HG03103 (cell line): ENCODE measurements around the gene CFAP206.

Experiments used
- ATAC-seq: cut with Tn5 transposase; IDR thresholded peaks from one replicate; pipeline ENCODE4 v1.9.1; 2021; ENCODE audit warnings: low read depth; ENCODE audit not compliant: unreplicated experiment

The CFAP206 gene

GRCh38 chr6:87407901-87408720 is at the start of gene CFAP206:
Gene CFAP206, plus strand, starts transcription at chr6:87407972. Its CDS starts 1,868 bp downstream, at chr6:87409840.
- ATAC-seq = peak; percentile 78

- no peak for ATAC-seq
Observed at GRCh38 chr6:87364602-87365252, 43.0 kb upstream of the CFAP206 start.

- no peak for ATAC-seq
Observed at GRCh38 chr6:87366072-87366827, 41.5 kb upstream of the CFAP206 start.

GRCh38 chr6:87366899-87367298 is 40.9 kb upstream of the CFAP206 start:
- ATAC-seq = no peak

- ATAC-seq = no peak
Observed at GRCh38 chr6:87373377-87373776, 34.4 kb upstream of the CFAP206 start.

- ATAC-seq = no peak
Observed at GRCh38 chr6:87375315-87375714, 32.5 kb upstream of the CFAP206 start.

GRCh38 chr6:87376643-87377042 is 31.1 kb upstream of the CFAP206 start:
- ATAC-seq = no peak

- no peak for ATAC-seq
Observed at GRCh38 chr6:87378947-87379346, 28.8 kb upstream of the CFAP206 start.

GRCh38 chr6:87382861-87383260 is 24.9 kb upstream of the CFAP206 start:
- ATAC-seq = no peak

GRCh38 chr6:87384038-87384437 is 23.7 kb upstream of the CFAP206 start:
- ATAC-seq = no peak

DNA sequence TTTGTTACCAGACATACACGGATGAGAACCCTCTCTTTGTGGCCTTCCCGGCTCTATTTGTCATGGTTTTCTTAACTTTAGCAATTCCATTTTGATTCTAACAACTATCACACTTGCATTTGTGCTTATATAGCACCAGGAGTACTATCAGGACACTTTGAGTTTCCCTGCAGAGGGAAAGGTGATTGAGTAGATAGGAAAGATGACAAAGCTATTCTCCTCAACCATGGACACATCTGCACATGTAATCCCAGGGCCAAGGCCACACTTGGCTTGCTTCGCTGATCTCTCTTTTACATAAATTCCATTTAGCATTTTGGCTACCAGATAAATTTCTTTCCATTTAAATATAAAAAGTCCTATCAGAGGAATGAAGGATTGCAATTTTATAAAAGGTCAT is 23.3 kb upstream of the CFAP206 start:
- no peak for ATAC-seq

DNA sequence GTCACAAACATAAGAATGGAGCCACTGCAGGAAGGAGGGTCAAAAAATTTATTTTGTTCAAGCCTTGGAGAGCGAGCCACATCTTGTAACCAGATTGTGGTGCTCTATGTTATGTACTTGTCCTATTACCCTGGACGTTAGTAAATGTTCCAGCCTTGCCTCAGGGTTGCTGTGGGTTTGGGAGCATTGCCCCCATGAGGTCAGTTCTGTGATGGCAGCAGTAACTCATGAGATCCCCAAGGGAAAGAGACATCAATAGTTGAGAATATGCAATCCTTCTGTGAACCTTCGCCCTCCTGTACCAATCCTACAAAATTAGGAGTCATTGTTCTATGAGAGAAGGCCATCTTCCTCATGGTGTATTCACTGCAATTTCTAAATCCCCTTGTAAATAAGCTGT is 16.4 kb upstream of the CFAP206 start:
- ATAC-seq = no peak

DNA sequence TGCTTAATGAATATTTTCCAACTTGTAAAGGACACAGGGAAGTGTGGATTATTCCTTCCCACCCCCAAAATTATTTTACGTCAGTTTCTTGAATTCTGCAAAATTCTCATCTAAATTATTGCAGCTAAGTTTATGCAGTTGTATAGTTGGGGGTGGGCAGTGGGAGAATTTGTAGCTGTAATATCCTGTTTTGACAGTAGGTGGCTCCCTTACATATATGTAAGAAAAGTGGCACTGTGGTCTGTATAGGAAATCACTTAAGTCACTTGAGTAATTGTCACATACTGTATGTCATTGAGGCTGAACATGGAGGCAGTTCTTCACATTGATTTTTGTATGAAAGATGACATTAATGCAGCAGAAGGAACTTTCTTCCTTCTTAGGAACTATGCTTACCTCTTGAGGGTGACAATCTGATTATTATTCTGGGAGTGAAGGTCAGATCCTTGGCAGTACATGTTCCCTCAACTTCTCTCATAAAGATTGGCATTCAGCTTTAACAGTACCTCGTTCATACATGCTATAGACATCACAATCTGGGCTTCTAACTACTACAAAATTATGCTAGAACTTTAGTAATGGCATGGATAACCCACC is 14.6 kb upstream of the CFAP206 start:
- peak; percentile 68 for ATAC-seq

GRCh38 chr6:87395431-87395830 is 12.3 kb upstream of the CFAP206 start:
- ATAC-seq = no peak

DNA sequence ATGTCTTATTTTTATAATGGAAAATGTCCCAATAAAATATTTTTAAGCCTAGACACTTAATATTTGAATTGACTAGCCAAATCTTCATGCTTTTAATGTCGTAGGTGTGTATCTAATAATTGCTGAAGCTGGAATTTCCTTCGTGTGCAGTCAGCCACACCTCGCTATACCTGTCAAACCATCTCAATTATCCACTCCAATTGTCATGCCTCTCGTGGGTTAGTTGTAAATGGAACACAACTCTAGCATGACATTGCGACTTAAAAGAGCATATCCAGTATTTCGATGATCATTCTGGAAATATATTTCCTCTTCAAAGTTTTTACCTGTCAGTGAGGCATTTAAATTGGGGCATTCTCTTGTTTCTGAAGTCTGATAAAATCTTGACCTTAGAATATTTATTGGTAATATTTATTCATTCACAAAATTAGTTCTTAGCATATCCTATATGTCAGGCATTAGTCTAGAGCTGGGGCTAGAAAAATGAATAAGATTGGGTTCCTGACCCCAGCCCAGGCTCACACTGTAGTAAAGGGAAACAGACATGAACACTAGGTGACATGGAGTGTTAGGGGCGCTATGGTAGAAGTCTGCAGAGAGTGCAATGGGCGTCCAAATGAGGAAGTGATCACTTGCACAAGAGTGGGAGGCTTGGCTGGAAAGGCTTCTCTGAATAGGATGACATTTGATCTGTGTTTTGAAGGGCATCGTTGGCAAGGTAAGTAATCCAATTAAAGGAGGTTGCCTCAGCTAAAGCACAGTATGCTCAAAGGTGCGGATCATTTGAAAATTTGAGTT is 11.0 kb upstream of the CFAP206 start:
- peak; percentile 84 for ATAC-seq

GRCh38 chr6:87397656-87398055 is 10.1 kb upstream of the CFAP206 start:
- no peak for ATAC-seq

- ATAC-seq = no peak
Observed at GRCh38 chr6:87401832-87402231, 5.9 kb upstream of the CFAP206 start.

- no peak for ATAC-seq
Observed at GRCh38 chr6:87407561-87407900, 241 bp upstream of the CFAP206 start.

DNA sequence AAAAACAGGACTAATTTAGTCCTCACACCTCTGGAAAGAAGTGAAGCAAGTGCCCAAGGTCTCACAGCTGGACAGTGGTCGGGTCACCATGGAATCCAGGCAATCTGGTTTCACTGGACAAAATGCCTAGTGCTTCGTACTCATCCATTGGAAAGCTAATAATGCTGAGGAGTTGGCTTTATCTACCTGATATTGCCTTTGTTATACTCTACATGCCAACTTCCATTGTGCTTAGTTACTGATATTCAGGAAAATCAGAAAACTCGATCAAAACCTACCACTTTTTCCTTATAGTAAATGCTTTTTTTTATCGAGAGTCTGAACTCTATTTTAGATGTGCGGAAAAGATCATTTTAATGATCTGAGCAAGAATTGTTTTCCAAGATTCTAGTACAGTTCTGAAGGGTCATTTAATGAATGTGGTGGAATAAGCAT is 966 bp downstream of the CFAP206 start:
- no peak for ATAC-seq

DNA sequence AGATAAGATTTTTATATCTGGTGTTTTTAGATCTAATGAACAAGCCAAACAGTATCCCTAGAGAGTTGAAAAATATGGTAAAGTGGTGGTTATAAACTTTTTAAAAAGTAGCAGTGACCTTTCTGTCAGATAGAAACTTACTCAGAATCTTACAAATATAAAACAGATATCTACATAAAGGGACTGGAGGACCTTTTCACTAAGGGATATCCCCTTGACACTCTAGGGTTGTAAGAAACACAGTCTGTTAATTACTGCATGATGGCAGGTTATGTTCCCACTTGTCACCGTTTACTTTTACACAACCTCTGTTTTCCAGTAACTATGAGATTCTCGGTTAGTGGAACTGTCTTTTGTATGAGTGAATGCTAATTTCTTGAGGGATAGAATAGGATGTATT is 11.5 kb downstream of the CFAP206 start:
- no peak for ATAC-seq
